ENCODE results near the gene KIF6.

The KIF6 gene

GRCh38 chr6:39422238-39422637 lies 303.0 kb downstream of the KIF6 start:
- Histone ChIP-seq H3K4me3 (ENCODE audit: control insufficient read depth in 1 of 7, extremely low read depth in 1 of 7, insufficient read depth in 4 of 7, low read depth in 2 of 7, low read length in 6 of 7) (no peak overlapping the region), H3K9me3 (ENCODE audit: control extremely low read depth in 1 of 5, control insufficient read depth in 4 of 5, insufficient read depth in 2 of 5, low read depth in 1 of 5, low read length in 4 of 5) (no peaks in the 10 kb centered on the region), H3K27ac (ENCODE audit: insufficient read depth in 1 of 2, low read depth in 1 of 2, low read length in 2 of 2, poor library complexity in 1 of 2, severe bottlenecking in 2 of 2) (no peak overlapping the region), H3K27me3 (replicated peaks in 2 of 5; ENCODE audit: control insufficient read depth in 4 of 5, insufficient read depth in 5 of 5, low read length in 4 of 5) (peaks cover 0 to 12% (median 4%) of the 10 kb centered on the region in 5 experiments), H3K36me3 (ENCODE audit: control insufficient read depth in 4 of 4, insufficient read depth in 4 of 4, low read length in 3 of 4) (no peaks in the 10 kb centered on the region), H3K4me1 (ENCODE audit: control extremely low read depth in 1 of 4, control insufficient read depth in 4 of 4, insufficient read depth in 4 of 4, low read length in 3 of 4) (no peaks in the 10 kb centered on the region)
- no peak for DNase-seq
- ChIA-PET POLR2A (no interaction called here), CTCF (no interaction called here)
- WGBS (ENCODE audit: insufficient coverage), result 43% methylated on average over 4 of the region's 6 CpGs

GRCh38 chr6:39421383-39422225 lies 303.6 kb downstream of the KIF6 start:
- WGBS (ENCODE audit: insufficient coverage), result 91% methylated on average over 10 of the region's 11 CpGs
- POLR2A ChIA-PET, result no interaction called here
- DNase-seq, result no peak
- peaks cover 0 to 12% (median 4%) of the 10 kb centered on the region in 5 experiments for H3K27me3 ChIP-seq (replicated peaks in 2 of 5; ENCODE audit: control insufficient read depth in 4 of 5, insufficient read depth in 5 of 5, low read length in 4 of 5)
- no peak overlapping the region for H3K27ac ChIP-seq (ENCODE audit: insufficient read depth in 1 of 2, low read depth in 1 of 2, low read length in 2 of 2, poor library complexity in 1 of 2, severe bottlenecking in 2 of 2)
- H3K4me3 ChIP-seq (ENCODE audit: control insufficient read depth in 1 of 7, extremely low read depth in 1 of 7, insufficient read depth in 4 of 7, low read depth in 2 of 7, low read length in 6 of 7), result no peak overlapping the region
- CTCF ChIA-PET, result no interaction called here
- no peaks in the 10 kb centered on the region for H3K36me3 ChIP-seq (ENCODE audit: control insufficient read depth in 4 of 4, insufficient read depth in 4 of 4, low read length in 3 of 4)
- no peaks in the 10 kb centered on the region for H3K4me1 ChIP-seq (ENCODE audit: control extremely low read depth in 1 of 4, control insufficient read depth in 4 of 4, insufficient read depth in 4 of 4, low read length in 3 of 4)
- no peaks in the 10 kb centered on the region for H3K9me3 ChIP-seq (ENCODE audit: control extremely low read depth in 1 of 5, control insufficient read depth in 4 of 5, insufficient read depth in 2 of 5, low read depth in 1 of 5, low read length in 4 of 5)

GRCh38 chr6:39420300-39421265 lies 304.6 kb downstream of the KIF6 start:
- peaks cover 0 to 12% (median 4%) of the 10 kb centered on the region in 5 experiments for H3K27me3 ChIP-seq (replicated peaks in 2 of 5; ENCODE audit: control insufficient read depth in 4 of 5, insufficient read depth in 5 of 5, low read length in 4 of 5)
- no peak overlapping the region for H3K4me3 ChIP-seq (ENCODE audit: control insufficient read depth in 1 of 7, extremely low read depth in 1 of 7, insufficient read depth in 4 of 7, low read depth in 2 of 7, low read length in 6 of 7)
- DNase-seq, result no peak
- WGBS (ENCODE audit: insufficient coverage), result 97% methylated on average over 7 of the region's 15 CpGs
- no peaks in the 10 kb centered on the region for H3K9me3 ChIP-seq (ENCODE audit: control extremely low read depth in 1 of 5, control insufficient read depth in 4 of 5, insufficient read depth in 2 of 5, low read depth in 1 of 5, low read length in 4 of 5)
- H3K27ac ChIP-seq (ENCODE audit: insufficient read depth in 1 of 2, low read depth in 1 of 2, low read length in 2 of 2, poor library complexity in 1 of 2, severe bottlenecking in 2 of 2), result no peak overlapping the region
- ChIA-PET POLR2A (no interaction called here), CTCF (no interaction called here)
- no peaks in the 10 kb centered on the region for H3K36me3 ChIP-seq (ENCODE audit: control insufficient read depth in 4 of 4, insufficient read depth in 4 of 4, low read length in 3 of 4)
- H3K4me1 ChIP-seq (ENCODE audit: control extremely low read depth in 1 of 4, control insufficient read depth in 4 of 4, insufficient read depth in 4 of 4, low read length in 3 of 4), result no peaks in the 10 kb centered on the region

GRCh38 chr6:39419607-39420006 lies 305.6 kb downstream of the KIF6 start:
- Histone ChIP-seq H3K4me3 (ENCODE audit: control insufficient read depth in 1 of 7, extremely low read depth in 1 of 7, insufficient read depth in 4 of 7, low read depth in 2 of 7, low read length in 6 of 7) (no peak overlapping the region), H3K36me3 (ENCODE audit: control insufficient read depth in 4 of 4, insufficient read depth in 4 of 4, low read length in 3 of 4) (no peaks in the 10 kb centered on the region), H3K4me1 (ENCODE audit: control extremely low read depth in 1 of 4, control insufficient read depth in 4 of 4, insufficient read depth in 4 of 4, low read length in 3 of 4) (no peaks in the 10 kb centered on the region), H3K27me3 (replicated peaks in 2 of 5; ENCODE audit: control insufficient read depth in 4 of 5, insufficient read depth in 5 of 5, low read length in 4 of 5) (peaks cover 0 to 12% (median 3%) of the 10 kb centered on the region in 5 experiments), H3K9me3 (ENCODE audit: control extremely low read depth in 1 of 5, control insufficient read depth in 4 of 5, insufficient read depth in 2 of 5, low read depth in 1 of 5, low read length in 4 of 5) (no peaks in the 10 kb centered on the region), H3K27ac (ENCODE audit: insufficient read depth in 1 of 2, low read depth in 1 of 2, low read length in 2 of 2, poor library complexity in 1 of 2, severe bottlenecking in 2 of 2) (no peak overlapping the region)
- no peak for DNase-seq
- POLR2A ChIA-PET, result no interaction called here
- CTCF ChIA-PET, result no interaction called here
- WGBS (ENCODE audit: insufficient coverage), result 98% methylated on average over 3 of the region's 3 CpGs

GRCh38 chr6:39417440-39417839 lies 307.8 kb downstream of the KIF6 start:
- Histone ChIP-seq H3K36me3 (ENCODE audit: control insufficient read depth in 4 of 4, insufficient read depth in 4 of 4, low read length in 3 of 4) (no peaks in the 10 kb centered on the region), H3K4me3 (ENCODE audit: control insufficient read depth in 1 of 7, extremely low read depth in 1 of 7, insufficient read depth in 4 of 7, low read depth in 2 of 7, low read length in 6 of 7) (no peak overlapping the region), H3K9me3 (ENCODE audit: control extremely low read depth in 1 of 5, control insufficient read depth in 4 of 5, insufficient read depth in 2 of 5, low read depth in 1 of 5, low read length in 4 of 5) (no peaks in the 10 kb centered on the region), H3K27me3 (replicated peaks in 2 of 5; ENCODE audit: control insufficient read depth in 4 of 5, insufficient read depth in 5 of 5, low read length in 4 of 5) (peaks cover 0 to 3% (median 0%) of the 10 kb centered on the region in 5 experiments), H3K4me1 (ENCODE audit: control extremely low read depth in 1 of 4, control insufficient read depth in 4 of 4, insufficient read depth in 4 of 4, low read length in 3 of 4) (no peaks in the 10 kb centered on the region), H3K27ac (ENCODE audit: insufficient read depth in 1 of 2, low read depth in 1 of 2, low read length in 2 of 2, poor library complexity in 1 of 2, severe bottlenecking in 2 of 2) (no peak overlapping the region)
- ChIA-PET CTCF (no interaction called here), POLR2A (no interaction called here)
- no CpG with 5 or more reads among the region's 2 CpGs for WGBS (ENCODE audit: insufficient coverage)
- DNase-seq, result peak in 2 of 3 donors; percentile 1 to 5

- Histone ChIP-seq H3K27ac (ENCODE audit: insufficient read depth in 1 of 2, low read depth in 1 of 2, low read length in 2 of 2, poor library complexity in 1 of 2, severe bottlenecking in 2 of 2) (no peak overlapping the region), H3K27me3 (replicated peaks in 2 of 5; ENCODE audit: control insufficient read depth in 4 of 5, insufficient read depth in 5 of 5, low read length in 4 of 5) (peaks cover 0 to 3% (median 0%) of the 10 kb centered on the region in 5 experiments), H3K4me1 (ENCODE audit: control extremely low read depth in 1 of 4, control insufficient read depth in 4 of 4, insufficient read depth in 4 of 4, low read length in 3 of 4) (no peaks in the 10 kb centered on the region), H3K4me3 (ENCODE audit: control insufficient read depth in 1 of 7, extremely low read depth in 1 of 7, insufficient read depth in 4 of 7, low read depth in 2 of 7, low read length in 6 of 7) (no peak overlapping the region), H3K36me3 (ENCODE audit: control insufficient read depth in 4 of 4, insufficient read depth in 4 of 4, low read length in 3 of 4) (no peaks in the 10 kb centered on the region), H3K9me3 (ENCODE audit: control extremely low read depth in 1 of 5, control insufficient read depth in 4 of 5, insufficient read depth in 2 of 5, low read depth in 1 of 5, low read length in 4 of 5) (no peaks in the 10 kb centered on the region)
- WGBS (ENCODE audit: insufficient coverage), result 91% methylated on average over 4 of the region's 4 CpGs
- POLR2A ChIA-PET, result no interaction called here
- CTCF ChIA-PET, result no interaction called here
- DNase-seq, result no peak
These were observed 308.5 kb downstream of the KIF6 start for GRCh38 chr6:39416728-39417127.

GRCh38 chr6:39416026-39416425 lies 309.2 kb downstream of the KIF6 start:
- ChIA-PET CTCF (no interaction called here), POLR2A (no interaction called here)
- no peaks in the 10 kb centered on the region for H3K4me1 ChIP-seq (ENCODE audit: control extremely low read depth in 1 of 4, control insufficient read depth in 4 of 4, insufficient read depth in 4 of 4, low read length in 3 of 4)
- H3K4me3 ChIP-seq (ENCODE audit: control insufficient read depth in 1 of 7, extremely low read depth in 1 of 7, insufficient read depth in 4 of 7, low read depth in 2 of 7, low read length in 6 of 7), result no peak overlapping the region
- H3K36me3 ChIP-seq (ENCODE audit: control insufficient read depth in 4 of 4, insufficient read depth in 4 of 4, low read length in 3 of 4), result no peaks in the 10 kb centered on the region
- H3K9me3 ChIP-seq (ENCODE audit: control extremely low read depth in 1 of 5, control insufficient read depth in 4 of 5, insufficient read depth in 2 of 5, low read depth in 1 of 5, low read length in 4 of 5), result no peaks in the 10 kb centered on the region
- WGBS (ENCODE audit: insufficient coverage), result 100% methylated on average over 1 of the region's 3 CpGs
- peaks cover 0 to 3% (median 0%) of the 10 kb centered on the region in 5 experiments for H3K27me3 ChIP-seq (replicated peaks in 2 of 5; ENCODE audit: control insufficient read depth in 4 of 5, insufficient read depth in 5 of 5, low read length in 4 of 5)
- H3K27ac ChIP-seq (ENCODE audit: insufficient read depth in 1 of 2, low read depth in 1 of 2, low read length in 2 of 2, poor library complexity in 1 of 2, severe bottlenecking in 2 of 2), result no peak overlapping the region
- DNase-seq, result no peak
